Kidney (tissue), 14 donors: ENCODE results near the gene MAN2A2. TPM values are rescaled to one million over a fixed set of nuclear protein-coding genes. Genes with fewer than 3 reads are reported as not detected.

Source experiments
- DNase-seq, 5 donors: peaks; one replicate each; pipeline ENCODE4 v3.0.0-alpha.2; 2013 to 2020
- FAIRE-seq: peaks from 2 replicates; lab custom pipeline; 2012; peaks lifted over from hg19 to GRCh38; lab: Jason Lieb, UNC
- H3K27ac ChIP-seq, 2 donors: one replicate each; pipeline ENCODE4 v1.7.0; 2013; ENCODE audit warnings: low read depth in 2 of 2, low read length in 2 of 2, inconsistent platforms in 1 of 2
- H3K27me3 ChIP-seq: one replicate; pipeline ENCODE4 v1.7.1; 2013; ENCODE audit warnings: low read length, inconsistent platforms; ENCODE audit not compliant: control insufficient read depth, insufficient read depth
- H3K36me3 ChIP-seq, 3 donors: one replicate each; pipeline versions ENCODE4 v1.7.0 to v1.7.1; 2013; ENCODE audit warnings: low read length in 3 of 3, control low read depth in 1 of 3, inconsistent platforms in 1 of 3; ENCODE audit not compliant: insufficient read depth in 3 of 3, control insufficient read depth in 2 of 3
- H3K4me1 ChIP-seq, 3 donors: one replicate each; pipeline versions ENCODE4 v1.7.0 to v1.7.1; 2013; ENCODE audit warnings: low read length in 3 of 3, inconsistent platforms in 1 of 3, low read depth in 1 of 3; ENCODE audit not compliant: control insufficient read depth in 2 of 3, insufficient read depth in 2 of 3
- H3K4me3 ChIP-seq, 3 donors: one replicate each; pipeline versions ENCODE4 v1.7.0 to v1.8.1; 2013; ENCODE audit warnings: low read length in 3 of 3, control low read depth in 1 of 3, inconsistent platforms in 1 of 3
- H3K9ac ChIP-seq, 3 donors: one replicate each; pipeline versions ENCODE4 v1.7.0 to v1.7.1; 2013; ENCODE audit warnings: low read length in 3 of 3, control low read depth in 1 of 3, inconsistent platforms in 1 of 3
- H3K9me3 ChIP-seq, 3 donors: one replicate each; pipeline versions ENCODE4 v1.7.0 to v1.7.1; 2013; ENCODE audit warnings: low read length in 3 of 3, control low read depth in 1 of 3, inconsistent platforms in 1 of 3; ENCODE audit not compliant: control insufficient read depth in 2 of 3, insufficient read depth in 1 of 3
- CTCF ChIP-seq: IDR thresholded peaks from 3 replicates; pipeline ENCODE4 v1.5.1; 2012; ENCODE audit warnings: mild to moderate bottlenecking, moderate library complexity, borderline replicate concordance; ENCODE audit not compliant: insufficient read depth; ENCODE audit errors: extremely low read depth
- intact Hi-C: fragments of 100-400 bp; cut with DNase I; formaldehyde crosslinking; loops from one replicate; pipeline ENCODE4 v1.11.1; 2022
- polyA plus RNA-seq: library from polyadenylated mRNA; stranded (reverse); fragments of 350-450 nt; fragmentation: Illumina TruSeq; extraction: RNeasy Lipid Tissue Mini Kit (QIAGEN cat#74804); gene quantifications from one replicate; pipeline ENCODE4 v1.2.3, GENCODE V29; 2014; ENCODE audit warnings: low read depth, low replicate concordance; ENCODE audit not compliant: insufficient read depth
- total RNA-seq: library from RNA; stranded (reverse); fragmentation: NEBNext Ultra II Directional; extraction: Animal tissue kit (Norgen Biotek cat#: 25700); gene quantifications from one replicate; pipeline ENCODE4 v1.2.1, GENCODE V29; 2021
- donor health status: control.
- donor health status: control.
- donor health status: control.
- donor health status: control.
- donor health status: control.
- donor health status: DM: yes; HTN: yes; CAD: no.
- donor health status: Normal renal cell carcinoma (clear cell type).

The MAN2A2 gene
- total and polyA plus RNA-seq, 2 donors from 2014 or later: 11.4 to 56.3 TPM

GRCh38 chr15:90883526-90883975 is 19.6 kb upstream of the MAN2A2 start:
- no peak for FAIRE-seq
- Histone ChIP-seq H3K27ac (peak overlapping the region; percentile 85 to 94), H3K4me3 (peak overlapping the region in 2 of 3 donors; percentile 20 to 57), H3K9me3 (no peaks in the 10 kb centered on the region), H3K36me3 (peaks cover 0 to 13% (median 5%) of the 10 kb centered on the region in 3 donors), H3K4me1 (peaks cover 0 to 20% (median 6%) of the 10 kb centered on the region in 3 donors), H3K27me3 (no peaks in the 10 kb centered on the region), H3K9ac (peak overlapping the region in 2 of 3 donors; percentile 69 to 81)
- no peak for TF ChIP-seq CTCF
- intact Hi-C loops: no loop called here
- peak in 1 of 5 donors; percentile 34 for DNase-seq

GRCh38 chr15:90883976-90884718 is 19.0 kb upstream of the MAN2A2 start, which contains the start of gene FES:
Gene FES, plus strand, starts transcription at chr15:90884504. Its CDS starts 542 bp downstream, at chr15:90885046.
- H3K4me1 ChIP-seq: peaks cover 0 to 20% (median 6%) of the 10 kb centered on the region in 3 donors
- intact Hi-C loops: no loop called here
- FAIRE-seq: no peak
- H3K36me3 ChIP-seq: peaks cover 0 to 13% (median 5%) of the 10 kb centered on the region in 3 donors
- H3K4me3 ChIP-seq: peak within 1 kb of the TSS; percentile 40 to 63 (median 57)
- H3K27me3 ChIP-seq: no peaks in the 10 kb centered on the region
- peak in 4 of 5 donors; percentile 61 to 92 (median 86) for DNase-seq
- peak within 1 kb of the TSS; percentile 85 to 94 for H3K27ac ChIP-seq
- TF ChIP-seq CTCF: no peak
- peak within 1 kb of the TSS in 2 of 3 donors; percentile 81 to 85 for H3K9ac ChIP-seq
- no peaks in the 10 kb centered on the region for H3K9me3 ChIP-seq

GRCh38 chr15:90884719-90885431 is 18.2 kb upstream of the MAN2A2 start:
- H3K4me1 ChIP-seq: peaks cover 0 to 20% (median 6%) of the 10 kb centered on the region in 3 donors
- peak overlapping the region; percentile 40 to 63 (median 57) for H3K4me3 ChIP-seq
- peak overlapping the region; percentile 82 to 94 for H3K27ac ChIP-seq
- no peak for FAIRE-seq
- intact Hi-C loops: no loop called here
- DNase-seq: peak in 1 of 5 donors; percentile 63
- no peak for TF ChIP-seq CTCF
- peaks cover 0 to 12% (median 5%) of the 10 kb centered on the region in 3 donors for H3K36me3 ChIP-seq
- H3K9ac ChIP-seq: peak overlapping the region in 2 of 3 donors; percentile 75 to 85
- no peaks in the 10 kb centered on the region for H3K9me3 ChIP-seq
- no peaks in the 10 kb centered on the region for H3K27me3 ChIP-seq
